Liver (tissue), 9 donors: ENCODE data around the gene POLR2C. TPM values are rescaled to one million over a fixed set of nuclear protein-coding genes. Genes with fewer than 3 reads are reported as not detected.

Source experiments
- DNase-seq: peaks from one replicate; pipeline ENCODE4 v3.0.0-alpha.2; 2017; ENCODE audit warnings: low spot score
- H3K27ac ChIP-seq, 2 donors: one replicate each; pipeline ENCODE4 v1.7.0; 2013; ENCODE audit warnings: inconsistent platforms in 2 of 2, low read length in 2 of 2, control low read depth in 1 of 2, low read depth in 1 of 2, mild to moderate bottlenecking in 1 of 2
- H3K27me3 ChIP-seq, 4 donors: one replicate each; pipeline versions ENCODE4 v1.6.1 to v1.7.0; 2013; ENCODE audit warnings: low read length in 3 of 4, inconsistent platforms in 1 of 4, mild to moderate bottlenecking in 1 of 4, moderate library complexity in 1 of 4; ENCODE audit not compliant: control insufficient read depth in 4 of 4, insufficient read depth in 4 of 4
- H3K36me3 ChIP-seq, 4 donors: one replicate each; pipeline versions ENCODE4 v1.6.1 to v1.7.0; 2013; ENCODE audit warnings: low read length in 3 of 4, mild to moderate bottlenecking in 3 of 4, low read depth in 1 of 4, moderate library complexity in 1 of 4; ENCODE audit not compliant: control insufficient read depth in 4 of 4, insufficient read depth in 3 of 4
- H3K4me1 ChIP-seq, 4 donors: one replicate each; pipeline versions ENCODE4 v1.6.1 to v1.7.0; 2013; ENCODE audit warnings: low read length in 3 of 4, mild to moderate bottlenecking in 3 of 4, moderate library complexity in 1 of 4; ENCODE audit not compliant: control insufficient read depth in 4 of 4, insufficient read depth in 4 of 4
- H3K4me3 ChIP-seq, 3 donors: one replicate each; pipeline versions ENCODE4 v1.6.1 to v1.7.0; 2013; ENCODE audit warnings: low read length in 3 of 3, control low read depth in 1 of 3, low read depth in 1 of 3, mild to moderate bottlenecking in 1 of 3
- H3K9ac ChIP-seq, 2 donors: one replicate each; pipeline ENCODE4 v1.7.0; 2013; ENCODE audit warnings: low read length in 2 of 2, mild to moderate bottlenecking in 2 of 2, moderate library complexity in 2 of 2, control low read depth in 1 of 2, low read depth in 1 of 2
- H3K9me3 ChIP-seq, 4 donors: one replicate each; pipeline versions ENCODE4 v1.6.1 to v1.7.0; 2013; ENCODE audit warnings: low read length in 3 of 4; ENCODE audit not compliant: control insufficient read depth in 4 of 4
- EGR1 ChIP-seq, 2 donors: IDR thresholded peaks; 2 replicates each; pipeline ENCODE4 v1.6.1; 2016 to 2018; ENCODE audit warnings: antibody characterized with exemption in 2 of 2, low read depth in 2 of 2
- FOXA1 ChIP-seq: IDR thresholded peaks from 2 replicates; pipeline ENCODE4 v1.6.1; 2016; ENCODE audit warnings: antibody characterized with exemption
- FOXA2 ChIP-seq: IDR thresholded peaks from 2 replicates; pipeline ENCODE4 v1.6.1; 2016; ENCODE audit warnings: antibody characterized with exemption
- GABPA ChIP-seq, 2 donors: IDR thresholded peaks in 1 of 2; conservative IDR thresholded peaks in 1 of 2; 2 replicates each; pipeline ENCODE4 v1.6.1; 2016; ENCODE audit warnings: antibody characterized with exemption in 2 of 2, mild to moderate bottlenecking in 1 of 2, moderate library complexity in 1 of 2
- HNF4A ChIP-seq, 2 donors: conservative IDR thresholded peaks; 2 replicates each; pipeline ENCODE4 v1.6.1; 2016; ENCODE audit warnings: antibody characterized with exemption in 2 of 2, mild to moderate bottlenecking in 2 of 2
- HNF4G ChIP-seq: IDR thresholded peaks from 2 replicates; pipeline ENCODE4 v1.6.1; 2016; ENCODE audit warnings: antibody characterized with exemption
- JUND ChIP-seq, 2 donors: IDR thresholded peaks; 2 replicates each; pipeline ENCODE4 v1.6.1; 2016; ENCODE audit warnings: antibody characterized with exemption in 2 of 2
- NR2F2 ChIP-seq: IDR thresholded peaks from 2 replicates; pipeline ENCODE4 v1.6.1; 2016; ENCODE audit warnings: antibody characterized with exemption
- RAD21 ChIP-seq, 2 donors: IDR thresholded peaks; 2 replicates each; pipeline ENCODE4 v1.6.1; 2016; ENCODE audit warnings: antibody characterized with exemption in 2 of 2, mild to moderate bottlenecking in 2 of 2
- RXRA ChIP-seq, 2 donors: IDR thresholded peaks; 2 replicates each; pipeline ENCODE4 v1.6.1; 2017 to 2018; ENCODE audit warnings: antibody characterized with exemption in 2 of 2, mild to moderate bottlenecking in 1 of 2
- SP1 ChIP-seq: IDR thresholded peaks from 2 replicates; pipeline ENCODE4 v1.6.1; 2018; ENCODE audit warnings: antibody characterized with exemption, mild to moderate bottlenecking
- TAF1 ChIP-seq: conservative IDR thresholded peaks from 2 replicates; pipeline ENCODE4 v1.6.1; 2016; ENCODE audit warnings: antibody characterized with exemption, mild to moderate bottlenecking
- YY1 ChIP-seq: IDR thresholded peaks from 2 replicates; pipeline ENCODE4 v1.6.1; 2016; ENCODE audit warnings: antibody characterized with exemption, mild to moderate bottlenecking
- WGBS: extraction: QIAGEN DNeasy Blood & Tissue Kit; methylation state at CpG from one replicate; pipeline ENCODE4 v1.1.7; 2013; 5-methylcytosine and 5-hydroxymethylcytosine counted together
- polyA plus RNA-seq, 2 donors: library from polyadenylated mRNA; stranded (reverse) in 1 of 2; unstranded in 1 of 2; fragments of 200-250 nt in 1 of 2; fragments of >200 nt in 1 of 2; fragmentation: Nextera tagmentation in 1 of 2; extraction: Ambion mirVana in 1 of 2; gene quantifications; one replicate each; pipeline versions ENCODE4 v1.2.1 to v1.2.3, GENCODE V29; 2013 to 2015
- total RNA-seq, 2 donors: library from RNA; depleted of rRNA; stranded (reverse); fragments of >200 nt; gene quantifications; one replicate each; pipeline ENCODE4 v1.2.3, GENCODE V29; 2014
- TF ChIP-seq, protein P1 (sequence below): fragments of 150-350 bp; IDR thresholded peaks from 2 replicates; pipeline ENCODE4 v1.5.1; 2017; ENCODE audit warnings: improper control_type of control experiment, low read depth, low read length; ENCODE audit not compliant: missing input control
- TF ChIP-seq, protein P2 (sequence below): IDR thresholded peaks from 2 replicates; pipeline ENCODE4 v1.6.1; 2016; ENCODE audit warnings: antibody characterized with exemption
- TF ChIP-seq, protein P3 (sequence below): IDR thresholded peaks from 2 replicates; pipeline ENCODE4 v1.6.1; 2016; ENCODE audit warnings: antibody characterized with exemption
- TF ChIP-seq, protein P4 (sequence below): IDR thresholded peaks from 2 replicates; pipeline ENCODE4 v1.6.1; 2016; ENCODE audit warnings: antibody characterized with exemption
- TF ChIP-seq, protein P5 (sequence below): IDR thresholded peaks from 2 replicates; pipeline ENCODE4 v1.6.1; 2016; ENCODE audit warnings: antibody characterized with exemption, mild to moderate bottlenecking
- donor health status: healthy.
- donor health status: healthy.
- donor health status: healthy.
- donor health status: healthy.
- donor health status: healthy.

POLR2C gene
- total and polyA plus RNA-seq, 4 donors: 25.4 to 68.0 (median 51.3) TPM

DNA sequence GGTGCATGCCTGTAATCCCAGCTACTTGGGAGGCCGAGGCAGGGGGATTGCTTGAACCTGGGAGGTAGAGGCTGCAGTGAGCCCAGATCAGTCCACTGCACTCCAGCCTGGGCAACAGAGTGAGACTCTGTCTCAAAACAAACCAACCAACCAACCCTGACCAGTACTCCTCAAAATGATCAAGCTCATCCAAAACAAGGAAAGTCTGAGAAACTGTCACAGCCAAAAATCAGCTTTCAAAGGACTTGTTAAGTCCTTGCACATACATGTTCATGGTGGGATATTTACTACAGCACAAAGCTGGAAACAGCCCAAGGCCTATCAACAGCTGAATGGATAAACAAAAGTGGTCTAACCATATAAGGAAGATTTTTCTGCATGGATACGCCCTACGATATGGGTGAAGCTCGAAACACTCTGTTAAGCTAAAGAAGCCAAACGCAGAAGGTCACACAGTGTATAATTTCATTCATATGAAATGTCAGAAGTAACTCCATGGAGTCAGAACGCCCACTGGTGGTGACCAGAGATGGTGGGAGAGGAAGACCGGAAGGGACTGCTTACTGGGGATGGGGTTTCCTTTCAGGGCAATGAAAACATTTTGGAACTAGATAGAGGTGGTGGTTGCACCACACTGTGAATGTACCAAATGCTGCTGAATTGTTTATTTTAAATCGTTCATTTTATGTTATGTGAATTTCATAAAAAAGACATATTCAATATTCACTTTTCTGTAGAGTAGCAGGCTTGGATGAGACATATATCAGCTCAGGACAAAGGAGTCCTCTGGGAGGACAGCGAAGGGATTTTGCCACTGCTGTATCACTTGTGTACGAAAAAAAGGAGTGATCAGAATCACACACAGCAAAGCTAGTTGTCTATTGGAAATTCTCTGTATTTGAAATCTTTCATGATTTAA lies 40.2 kb upstream of the POLR2C start:
- DNase-seq: no peak
- no peak overlapping the region for H3K27ac ChIP-seq
- peaks cover 1 to 16% (median 12%) of the 10 kb centered on the region in 4 donors for H3K4me1 ChIP-seq
- no peak overlapping the region for H3K4me3 ChIP-seq
- 59% methylated on average over 10 of the region's 10 CpGs for WGBS
- no peaks in the 10 kb centered on the region for H3K9me3 ChIP-seq
- no peak overlapping the region for H3K9ac ChIP-seq
- TF ChIP-seq, protein P1, sequence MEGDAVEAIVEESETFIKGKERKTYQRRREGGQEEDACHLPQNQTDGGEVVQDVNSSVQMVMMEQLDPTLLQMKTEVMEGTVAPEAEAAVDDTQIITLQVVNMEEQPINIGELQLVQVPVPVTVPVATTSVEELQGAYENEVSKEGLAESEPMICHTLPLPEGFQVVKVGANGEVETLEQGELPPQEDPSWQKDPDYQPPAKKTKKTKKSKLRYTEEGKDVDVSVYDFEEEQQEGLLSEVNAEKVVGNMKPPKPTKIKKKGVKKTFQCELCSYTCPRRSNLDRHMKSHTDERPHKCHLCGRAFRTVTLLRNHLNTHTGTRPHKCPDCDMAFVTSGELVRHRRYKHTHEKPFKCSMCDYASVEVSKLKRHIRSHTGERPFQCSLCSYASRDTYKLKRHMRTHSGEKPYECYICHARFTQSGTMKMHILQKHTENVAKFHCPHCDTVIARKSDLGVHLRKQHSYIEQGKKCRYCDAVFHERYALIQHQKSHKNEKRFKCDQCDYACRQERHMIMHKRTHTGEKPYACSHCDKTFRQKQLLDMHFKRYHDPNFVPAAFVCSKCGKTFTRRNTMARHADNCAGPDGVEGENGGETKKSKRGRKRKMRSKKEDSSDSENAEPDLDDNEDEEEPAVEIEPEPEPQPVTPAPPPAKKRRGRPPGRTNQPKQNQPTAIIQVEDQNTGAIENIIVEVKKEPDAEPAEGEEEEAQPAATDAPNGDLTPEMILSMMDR: peak; percentile 54
- TF ChIP-seq, protein P2, sequence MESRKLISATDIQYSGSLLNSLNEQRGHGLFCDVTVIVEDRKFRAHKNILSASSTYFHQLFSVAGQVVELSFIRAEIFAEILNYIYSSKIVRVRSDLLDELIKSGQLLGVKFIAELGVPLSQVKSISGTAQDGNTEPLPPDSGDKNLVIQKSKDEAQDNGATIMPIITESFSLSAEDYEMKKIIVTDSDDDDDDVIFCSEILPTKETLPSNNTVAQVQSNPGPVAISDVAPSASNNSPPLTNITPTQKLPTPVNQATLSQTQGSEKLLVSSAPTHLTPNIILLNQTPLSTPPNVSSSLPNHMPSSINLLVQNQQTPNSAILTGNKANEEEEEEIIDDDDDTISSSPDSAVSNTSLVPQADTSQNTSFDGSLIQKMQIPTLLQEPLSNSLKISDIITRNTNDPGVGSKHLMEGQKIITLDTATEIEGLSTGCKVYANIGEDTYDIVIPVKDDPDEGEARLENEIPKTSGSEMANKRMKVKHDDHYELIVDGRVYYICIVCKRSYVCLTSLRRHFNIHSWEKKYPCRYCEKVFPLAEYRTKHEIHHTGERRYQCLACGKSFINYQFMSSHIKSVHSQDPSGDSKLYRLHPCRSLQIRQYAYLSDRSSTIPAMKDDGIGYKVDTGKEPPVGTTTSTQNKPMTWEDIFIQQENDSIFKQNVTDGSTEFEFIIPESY: no peak
- no peak for TF ChIP-seq NR2F2
- TF ChIP-seq RXRA (IDR thresholded peaks at IDR 0.05): no peak
- TF ChIP-seq FOXA2: no peak
- TF ChIP-seq, protein P3, sequence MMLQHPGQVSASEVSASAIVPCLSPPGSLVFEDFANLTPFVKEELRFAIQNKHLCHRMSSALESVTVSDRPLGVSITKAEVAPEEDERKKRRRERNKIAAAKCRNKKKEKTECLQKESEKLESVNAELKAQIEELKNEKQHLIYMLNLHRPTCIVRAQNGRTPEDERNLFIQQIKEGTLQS: no peak
- TF ChIP-seq RAD21 (IDR thresholded peaks at IDR 0.05): peak; percentile 74 to 88
- no peak for TF ChIP-seq HNF4A (conservative IDR thresholded peaks at IDR 0.05)
- TF ChIP-seq JUND (IDR thresholded peaks at IDR 0.05): no peak
- no peak for TF ChIP-seq GABPA (IDR thresholded peaks at IDR 0.05 in 1 of 2, conservative IDR thresholded peaks at IDR 0.05 in 1 of 2)
- H3K36me3 ChIP-seq: no peaks in the 10 kb centered on the region
- H3K27me3 ChIP-seq: no peaks in the 10 kb centered on the region

DNA sequence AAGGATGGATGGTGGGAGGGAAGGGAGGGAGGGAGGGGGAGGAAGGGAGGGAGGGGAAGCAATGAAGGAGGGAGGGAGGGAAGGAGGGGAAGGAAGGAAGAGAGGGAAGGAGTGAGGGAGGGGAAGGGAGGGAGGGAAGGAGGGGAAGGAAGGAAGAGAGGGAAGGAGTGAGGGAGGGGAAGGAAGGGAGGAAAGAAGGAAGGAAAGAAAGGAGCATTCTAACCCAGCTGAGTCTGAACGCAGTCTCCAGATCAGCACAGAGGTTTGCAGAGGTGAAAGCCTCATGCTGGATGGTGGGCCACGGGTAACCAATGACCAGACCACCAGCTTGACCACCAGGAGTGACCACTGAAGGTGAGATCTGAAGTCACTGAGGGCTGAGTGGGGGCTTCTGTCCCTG lies 39.3 kb upstream of the POLR2C start:
- Histone ChIP-seq H3K27me3 (no peaks in the 10 kb centered on the region), H3K36me3 (peaks cover 0 to 7% (median 2%) of the 10 kb centered on the region in 4 donors), H3K4me1 (peaks cover 0 to 8% (median 6%) of the 10 kb centered on the region in 4 donors), H3K9me3 (no peaks in the 10 kb centered on the region), H3K4me3 (no peak overlapping the region), H3K9ac (no peak overlapping the region), H3K27ac (no peak overlapping the region)
- TF ChIP-seq NR2F2: no peak
- no peak for TF ChIP-seq RXRA (IDR thresholded peaks at IDR 0.05)
- no peak for TF ChIP-seq EGR1 (IDR thresholded peaks at IDR 0.05; ENCODE audit: low read depth in 2 of 2)
- no peak for TF ChIP-seq HNF4G
- no peak for TF ChIP-seq HNF4A (conservative IDR thresholded peaks at IDR 0.05)
- TF ChIP-seq FOXA1: no peak
- no peak for TF ChIP-seq FOXA2
- TF ChIP-seq, protein P4, sequence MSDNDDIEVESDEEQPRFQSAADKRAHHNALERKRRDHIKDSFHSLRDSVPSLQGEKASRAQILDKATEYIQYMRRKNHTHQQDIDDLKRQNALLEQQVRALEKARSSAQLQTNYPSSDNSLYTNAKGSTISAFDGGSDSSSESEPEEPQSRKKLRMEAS: no peak
- no peak for TF ChIP-seq GABPA (IDR thresholded peaks at IDR 0.05 in 1 of 2, conservative IDR thresholded peaks at IDR 0.05 in 1 of 2)
- TF ChIP-seq, protein P5, sequence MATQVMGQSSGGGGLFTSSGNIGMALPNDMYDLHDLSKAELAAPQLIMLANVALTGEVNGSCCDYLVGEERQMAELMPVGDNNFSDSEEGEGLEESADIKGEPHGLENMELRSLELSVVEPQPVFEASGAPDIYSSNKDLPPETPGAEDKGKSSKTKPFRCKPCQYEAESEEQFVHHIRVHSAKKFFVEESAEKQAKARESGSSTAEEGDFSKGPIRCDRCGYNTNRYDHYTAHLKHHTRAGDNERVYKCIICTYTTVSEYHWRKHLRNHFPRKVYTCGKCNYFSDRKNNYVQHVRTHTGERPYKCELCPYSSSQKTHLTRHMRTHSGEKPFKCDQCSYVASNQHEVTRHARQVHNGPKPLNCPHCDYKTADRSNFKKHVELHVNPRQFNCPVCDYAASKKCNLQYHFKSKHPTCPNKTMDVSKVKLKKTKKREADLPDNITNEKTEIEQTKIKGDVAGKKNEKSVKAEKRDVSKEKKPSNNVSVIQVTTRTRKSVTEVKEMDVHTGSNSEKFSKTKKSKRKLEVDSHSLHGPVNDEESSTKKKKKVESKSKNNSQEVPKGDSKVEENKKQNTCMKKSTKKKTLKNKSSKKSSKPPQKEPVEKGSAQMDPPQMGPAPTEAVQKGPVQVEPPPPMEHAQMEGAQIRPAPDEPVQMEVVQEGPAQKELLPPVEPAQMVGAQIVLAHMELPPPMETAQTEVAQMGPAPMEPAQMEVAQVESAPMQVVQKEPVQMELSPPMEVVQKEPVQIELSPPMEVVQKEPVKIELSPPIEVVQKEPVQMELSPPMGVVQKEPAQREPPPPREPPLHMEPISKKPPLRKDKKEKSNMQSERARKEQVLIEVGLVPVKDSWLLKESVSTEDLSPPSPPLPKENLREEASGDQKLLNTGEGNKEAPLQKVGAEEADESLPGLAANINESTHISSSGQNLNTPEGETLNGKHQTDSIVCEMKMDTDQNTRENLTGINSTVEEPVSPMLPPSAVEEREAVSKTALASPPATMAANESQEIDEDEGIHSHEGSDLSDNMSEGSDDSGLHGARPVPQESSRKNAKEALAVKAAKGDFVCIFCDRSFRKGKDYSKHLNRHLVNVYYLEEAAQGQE: no peak
- no peak for TF ChIP-seq TAF1
- TF ChIP-seq, protein P1: no peak
- no peak for TF ChIP-seq SP1
- no peak for TF ChIP-seq YY1
- no peak for TF ChIP-seq RAD21 (IDR thresholded peaks at IDR 0.05)
- TF ChIP-seq JUND (IDR thresholded peaks at IDR 0.05): no peak
- 82% methylated on average over 2 of the region's 2 CpGs for WGBS
- DNase-seq: no peak
